Endothelial cell (in vitro differentiated cells): Measurements from ENCODE around the gene SRRD. TPM values are rescaled to one million over a fixed set of nuclear protein-coding genes. Genes with fewer than 3 reads are reported as not detected.

Experiments
- DNase-seq: peaks from one replicate; pipeline ENCODE4 v3.0.0; 2021; ENCODE audit warnings: low spot score
- H3K27ac Mint-ChIP-seq: one replicate; pipeline ENCODE4 v1.8.0; 2021; ENCODE audit warnings: mixed read lengths, inconsistent platforms; ENCODE audit not compliant: unreplicated experiment
- H3K27me3 Mint-ChIP-seq: one replicate; pipeline ENCODE4 v1.8.0; 2021; ENCODE audit warnings: mild to moderate bottlenecking, moderate library complexity, mixed read lengths, inconsistent platforms; ENCODE audit not compliant: unreplicated experiment
- H3K36me3 Mint-ChIP-seq: one replicate; pipeline ENCODE4 v1.8.0; 2021; ENCODE audit warnings: mild to moderate bottlenecking, low read depth, mixed read lengths, inconsistent platforms; ENCODE audit not compliant: unreplicated experiment
- H3K4me1 Mint-ChIP-seq: one replicate; pipeline ENCODE4 v1.8.0; 2021; ENCODE audit warnings: mild to moderate bottlenecking, mixed read lengths, inconsistent platforms; ENCODE audit not compliant: unreplicated experiment
- H3K4me3 Mint-ChIP-seq: one replicate; pipeline ENCODE4 v1.8.0; 2021; ENCODE audit warnings: mild to moderate bottlenecking, mixed read lengths, inconsistent platforms; ENCODE audit not compliant: unreplicated experiment
- H3K9me3 Mint-ChIP-seq: one replicate; pipeline ENCODE4 v1.8.0; 2021; ENCODE audit warnings: mixed read lengths, inconsistent platforms; ENCODE audit not compliant: unreplicated experiment
- total RNA-seq: library from RNA; stranded (reverse); fragmentation: NEBNext Ultra II Directional; extraction: Animal tissue kit (Norgen Biotek cat#: 25700); gene quantifications from one replicate; pipeline ENCODE4 v1.2.1, GENCODE V29; 2021; ENCODE audit not compliant: unreplicated experiment
- TF ChIP-seq, protein P1 (sequence below): fragments of 200-600 bp; sonication (generic); IDR thresholded peaks from one replicate; pipeline ENCODE4 v1.5.0; 2021; ENCODE audit warnings: antibody characterized with exemption; ENCODE audit not compliant: unreplicated experiment

The SRRD gene
- total RNA-seq, 1 donor from 2014 or later = 19.5 TPM

DNA sequence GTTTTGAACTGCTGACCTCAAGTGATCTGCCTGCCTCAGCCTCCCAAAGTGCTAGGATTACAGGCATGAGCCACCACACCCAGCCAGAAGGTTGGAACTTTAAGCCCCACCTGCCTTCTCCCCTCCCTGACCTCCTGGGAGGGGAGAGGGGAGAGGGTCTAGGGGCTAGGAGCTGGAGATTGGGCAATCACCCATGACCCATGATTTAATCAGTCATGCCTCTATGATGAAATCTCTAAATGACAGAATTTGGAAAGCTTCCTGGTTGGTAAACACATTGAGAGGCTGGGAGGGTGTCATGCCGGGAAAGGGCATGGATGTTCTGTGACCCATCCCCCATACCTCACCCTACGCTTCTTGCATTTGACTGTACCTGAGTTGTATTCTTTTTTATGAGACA is 45.7 kb downstream of the SRRD start:
- H3K9me3 Mint-ChIP-seq = no peaks in the 10 kb centered on the region
- H3K27ac Mint-ChIP-seq = no peak overlapping the region
- no peak overlapping the region for H3K4me3 Mint-ChIP-seq
- TF ChIP-seq, protein P1, sequence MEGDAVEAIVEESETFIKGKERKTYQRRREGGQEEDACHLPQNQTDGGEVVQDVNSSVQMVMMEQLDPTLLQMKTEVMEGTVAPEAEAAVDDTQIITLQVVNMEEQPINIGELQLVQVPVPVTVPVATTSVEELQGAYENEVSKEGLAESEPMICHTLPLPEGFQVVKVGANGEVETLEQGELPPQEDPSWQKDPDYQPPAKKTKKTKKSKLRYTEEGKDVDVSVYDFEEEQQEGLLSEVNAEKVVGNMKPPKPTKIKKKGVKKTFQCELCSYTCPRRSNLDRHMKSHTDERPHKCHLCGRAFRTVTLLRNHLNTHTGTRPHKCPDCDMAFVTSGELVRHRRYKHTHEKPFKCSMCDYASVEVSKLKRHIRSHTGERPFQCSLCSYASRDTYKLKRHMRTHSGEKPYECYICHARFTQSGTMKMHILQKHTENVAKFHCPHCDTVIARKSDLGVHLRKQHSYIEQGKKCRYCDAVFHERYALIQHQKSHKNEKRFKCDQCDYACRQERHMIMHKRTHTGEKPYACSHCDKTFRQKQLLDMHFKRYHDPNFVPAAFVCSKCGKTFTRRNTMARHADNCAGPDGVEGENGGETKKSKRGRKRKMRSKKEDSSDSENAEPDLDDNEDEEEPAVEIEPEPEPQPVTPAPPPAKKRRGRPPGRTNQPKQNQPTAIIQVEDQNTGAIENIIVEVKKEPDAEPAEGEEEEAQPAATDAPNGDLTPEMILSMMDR = no peak
- no peaks in the 10 kb centered on the region for H3K4me1 Mint-ChIP-seq
- no peak for DNase-seq
- peaks cover 30% of the 10 kb centered on the region for H3K36me3 Mint-ChIP-seq
- H3K27me3 Mint-ChIP-seq = peaks cover 4% of the 10 kb centered on the region

DNA sequence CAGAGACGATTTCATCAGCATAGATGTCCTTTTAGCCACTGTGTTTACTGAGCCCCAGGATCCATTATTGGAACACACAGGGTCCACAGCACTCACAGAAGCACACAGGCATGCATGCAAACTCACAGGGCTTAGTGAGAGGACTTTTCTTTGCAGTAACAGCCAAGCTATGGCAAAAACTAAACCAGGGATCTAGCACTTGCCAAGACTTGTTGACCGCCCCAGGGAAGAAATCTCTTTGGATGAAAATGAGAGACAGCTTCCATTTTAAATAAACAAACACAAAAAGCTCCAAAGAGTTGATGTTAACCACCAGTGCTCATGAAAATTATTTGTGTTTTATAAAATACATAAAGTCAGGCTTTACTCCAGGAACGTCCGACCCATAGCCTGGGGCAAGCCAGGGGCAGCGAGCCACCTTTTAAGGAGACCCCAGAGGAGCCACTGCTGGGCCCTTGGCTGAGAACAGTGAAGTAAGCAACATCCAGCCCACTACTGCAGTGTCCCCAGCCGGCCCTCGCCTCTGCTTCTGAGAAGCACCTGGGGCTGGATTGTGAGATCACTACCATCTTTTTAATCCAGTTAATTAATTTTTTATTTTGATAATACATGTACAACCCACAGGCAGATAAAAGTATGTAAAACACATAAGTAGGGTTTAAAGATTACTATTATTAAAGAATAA is 50.6 kb downstream of the SRRD start:
- Mint-ChIP-seq H3K36me3 (peaks cover 31% of the 10 kb centered on the region), H3K27ac (no peak overlapping the region), H3K9me3 (no peaks in the 10 kb centered on the region), H3K4me3 (no peak overlapping the region), H3K4me1 (peaks cover 8% of the 10 kb centered on the region), H3K27me3 (peaks cover 5% of the 10 kb centered on the region)
- TF ChIP-seq, protein P1 = no peak
- no peak for DNase-seq

DNA sequence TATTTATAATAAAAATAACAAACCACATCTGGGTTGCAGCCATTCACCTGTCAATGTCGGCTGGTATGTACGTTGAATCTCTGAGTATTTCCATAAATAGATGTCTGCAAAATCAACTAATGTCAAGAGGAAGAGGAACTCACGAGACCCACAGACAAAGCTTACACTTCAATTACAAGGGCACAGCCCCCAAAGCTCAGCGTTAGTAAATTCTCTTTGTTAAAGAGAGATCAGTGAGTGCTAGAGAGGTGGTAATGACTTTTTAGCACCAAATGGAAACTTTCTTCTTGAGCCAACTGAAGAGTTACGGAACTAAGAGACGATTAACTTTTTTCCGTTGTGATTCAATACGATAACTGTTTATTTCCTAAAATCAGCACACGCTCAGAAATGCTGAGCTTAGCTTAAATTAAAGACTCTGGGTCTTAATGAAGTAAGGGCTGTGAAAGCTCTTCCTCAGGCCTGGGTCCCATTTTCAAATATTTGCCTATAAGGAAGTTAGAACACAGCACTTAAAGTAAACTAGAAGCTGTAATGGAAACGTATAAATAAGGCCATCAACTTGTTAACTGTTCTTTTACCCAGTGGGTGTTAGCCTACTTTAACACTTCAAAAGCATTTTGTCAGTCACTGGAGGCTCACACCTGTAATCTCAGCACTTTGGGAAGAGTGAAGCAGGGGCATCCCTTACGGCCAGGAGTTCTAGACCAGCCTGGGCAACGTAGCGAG is 51.4 kb downstream of the SRRD start:
- peaks cover 32% of the 10 kb centered on the region for H3K36me3 Mint-ChIP-seq
- no peak overlapping the region for H3K27ac Mint-ChIP-seq
- TF ChIP-seq, protein P1 = no peak
- DNase-seq = no peak
- no peak overlapping the region for H3K4me3 Mint-ChIP-seq
- no peaks in the 10 kb centered on the region for H3K9me3 Mint-ChIP-seq
- peaks cover 3% of the 10 kb centered on the region for H3K27me3 Mint-ChIP-seq
- H3K4me1 Mint-ChIP-seq = peaks cover 8% of the 10 kb centered on the region

DNA sequence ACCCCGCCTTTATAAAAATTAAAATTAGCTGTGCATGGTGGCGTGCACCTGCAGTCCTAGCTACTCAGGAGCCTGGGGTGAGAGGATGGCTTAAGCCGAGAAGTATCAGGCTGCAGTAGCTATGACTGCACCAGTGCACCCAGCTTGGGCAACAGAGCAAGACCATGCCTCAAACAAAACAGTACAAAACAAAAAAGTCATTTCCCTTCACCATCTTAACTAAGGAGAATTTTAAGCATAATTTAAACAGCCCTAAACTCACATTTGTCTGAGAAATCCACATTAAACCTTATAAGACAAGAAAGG is 51.9 kb downstream of the SRRD start:
- H3K36me3 Mint-ChIP-seq = peaks cover 32% of the 10 kb centered on the region
- no peak overlapping the region for H3K27ac Mint-ChIP-seq
- no peak for DNase-seq

More for the DNA sequence above, 51.9 kb downstream of the SRRD start:
- peaks cover 8% of the 10 kb centered on the region for H3K4me1 Mint-ChIP-seq
- TF ChIP-seq, protein P1 = no peak
- H3K27me3 Mint-ChIP-seq = peaks cover 3% of the 10 kb centered on the region
- no peaks in the 10 kb centered on the region for H3K9me3 Mint-ChIP-seq
- no peak overlapping the region for H3K4me3 Mint-ChIP-seq
